SKM-1 treated with dmso at 0.1 percent for 144 hours (cell line): ENCODE measurements around the gene COA4.

Source experiments
- DNase-seq: peaks from one replicate; lab custom pipeline; 2025; ENCODE audit not compliant: unreplicated experiment; lab: John Stamatoyannopoulos, UW

Gene COA4

DNA sequence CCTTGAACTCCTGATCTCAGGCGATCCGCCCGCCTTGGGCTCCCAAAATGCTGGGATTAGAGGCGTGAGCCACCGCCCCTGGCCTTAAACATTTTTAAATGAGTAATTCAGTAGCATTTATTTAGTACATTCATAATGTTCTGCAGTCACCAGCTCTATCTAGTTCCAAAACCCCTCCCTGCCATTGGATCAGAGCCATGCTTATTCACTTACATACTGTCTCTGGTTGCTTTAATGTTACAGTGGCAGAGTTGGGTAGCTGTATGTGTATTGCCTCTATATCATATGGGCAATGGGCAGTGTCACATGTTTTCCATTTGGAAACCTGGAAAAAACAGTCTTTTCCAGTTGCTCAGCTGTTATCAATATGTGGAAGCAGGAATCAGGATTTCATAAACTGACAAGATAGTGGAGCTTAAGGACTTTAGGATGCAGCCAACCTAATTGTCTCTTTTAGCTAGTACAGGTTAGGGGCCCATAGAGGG is 10.5 kb downstream of the COA4 start:
- DNase-seq, result no peak

DNA sequence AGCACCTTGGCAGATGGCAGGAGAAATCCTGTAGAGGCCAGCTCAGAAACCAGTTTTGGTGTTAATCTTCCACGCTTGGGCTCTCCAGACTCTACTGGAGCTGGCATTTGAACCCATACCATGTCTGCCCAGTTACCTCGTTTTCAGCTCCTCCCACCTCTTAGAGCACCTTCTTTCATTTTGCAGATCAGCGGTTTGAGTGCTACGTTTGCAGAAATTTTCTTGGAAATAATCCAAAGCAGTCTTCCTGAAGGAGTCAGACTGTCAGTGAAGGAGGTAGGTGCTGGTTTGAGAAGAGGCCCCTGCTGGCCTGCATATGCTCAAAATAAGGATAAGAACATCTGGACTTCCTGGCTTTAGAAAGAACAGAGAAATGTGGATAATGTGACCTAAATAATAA is 13.7 kb downstream of the COA4 start:
- DNase-seq, result no peak

DNA sequence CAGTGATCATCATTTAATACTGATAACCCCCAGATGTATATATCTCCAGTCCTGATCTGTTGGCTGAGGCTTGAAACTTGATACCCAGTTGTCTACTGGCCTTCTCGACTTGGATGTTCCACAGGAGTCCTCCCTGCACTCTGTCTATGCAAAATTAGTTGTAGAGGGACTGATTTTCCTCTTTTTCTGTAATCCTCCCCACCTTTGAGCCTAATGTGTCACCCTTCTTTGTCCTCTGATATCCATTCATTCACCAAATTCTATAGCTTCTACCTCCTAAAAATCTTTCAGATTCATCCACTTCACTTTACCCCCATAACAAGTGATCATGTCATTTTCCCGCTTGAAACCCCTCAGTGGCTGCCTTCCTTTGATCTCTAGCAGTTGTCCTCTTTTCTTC is 16.4 kb downstream of the COA4 start:
- no peak for DNase-seq

DNA sequence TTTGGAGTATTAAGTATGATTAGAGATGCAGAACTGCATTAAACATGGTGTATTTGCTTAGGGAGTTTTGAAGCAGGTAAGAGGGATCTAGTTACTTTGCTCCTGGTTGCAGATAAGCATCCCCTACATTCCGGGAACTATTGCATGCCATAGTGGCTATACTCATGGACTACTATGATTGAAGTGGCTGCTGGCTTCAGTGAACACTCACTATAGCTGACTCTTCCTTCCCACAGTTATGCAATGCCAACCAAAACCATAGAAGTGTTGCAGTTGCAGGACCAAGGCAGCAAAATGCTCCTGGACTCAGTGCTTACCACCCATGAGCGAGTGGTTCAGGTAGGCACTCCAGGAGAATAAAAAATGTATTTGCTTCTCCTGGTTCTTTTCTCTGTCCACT is 17.0 kb downstream of the COA4 start:
- DNase-seq, result no peak

DNA sequence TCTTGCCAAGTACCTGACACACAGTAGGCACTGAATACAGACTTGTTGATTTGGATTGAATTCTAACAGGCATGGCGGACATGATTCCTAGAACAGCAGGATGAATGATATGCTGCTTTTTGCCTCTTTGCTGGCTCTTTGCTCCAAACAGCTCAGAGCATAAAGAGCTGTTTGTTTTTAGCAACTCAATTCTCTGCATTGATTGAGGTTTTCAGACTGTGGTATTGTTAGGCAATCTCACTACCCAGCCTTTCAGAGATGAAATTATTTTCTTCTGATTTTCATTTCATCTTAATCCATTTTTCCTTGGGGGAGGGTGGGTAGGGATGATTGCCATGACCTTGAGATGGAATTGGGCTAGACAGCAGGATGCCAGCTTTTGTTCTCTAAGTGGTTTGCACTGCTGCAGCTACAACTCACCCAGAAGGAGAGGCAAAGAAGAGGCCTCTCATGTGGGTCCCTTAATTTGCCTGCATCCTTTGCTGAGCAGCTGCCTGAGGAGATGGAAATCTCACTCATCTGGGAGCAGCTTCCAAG is 20.5 kb downstream of the COA4 start:
- DNase-seq, result no peak

DNA sequence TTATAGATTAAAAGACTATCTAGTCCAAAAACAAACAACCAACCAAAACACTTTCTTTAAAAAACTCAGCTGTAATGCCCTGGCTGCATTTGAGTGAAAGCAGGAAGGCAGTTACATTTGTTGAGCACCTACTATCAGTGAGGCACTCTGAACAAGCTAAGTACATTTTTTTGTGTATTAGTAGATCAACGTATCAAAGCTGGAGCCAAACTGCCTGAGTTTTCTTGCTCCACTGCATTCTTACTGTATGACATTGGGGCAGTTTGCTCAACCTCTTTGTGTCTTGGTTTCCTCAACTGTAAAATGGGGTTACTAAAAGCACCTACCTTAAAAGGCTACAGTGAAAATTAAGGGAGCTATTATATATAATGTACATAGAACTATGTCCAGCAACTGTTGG is 22.0 kb downstream of the COA4 start:
- no peak for DNase-seq

DNA sequence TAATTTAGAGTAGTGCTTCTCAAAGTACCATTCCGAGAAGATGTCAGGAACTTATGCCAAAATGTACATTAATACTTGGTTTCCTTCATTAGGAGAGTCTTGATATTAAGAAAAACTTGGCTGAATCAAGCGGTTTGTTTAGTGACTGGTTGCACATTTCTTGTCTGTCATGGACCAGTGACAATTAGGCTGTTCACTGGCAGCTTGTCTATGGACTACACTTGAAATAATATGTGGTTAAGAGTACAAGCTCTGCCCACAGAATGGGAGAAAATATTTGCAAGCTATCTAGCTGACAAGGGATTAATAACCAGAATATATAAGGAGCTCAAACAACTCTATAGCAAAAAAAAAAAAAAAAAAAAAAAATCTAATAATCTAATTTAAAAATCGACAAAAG is 24.6 kb downstream of the COA4 start:
- DNase-seq, result no peak

DNA sequence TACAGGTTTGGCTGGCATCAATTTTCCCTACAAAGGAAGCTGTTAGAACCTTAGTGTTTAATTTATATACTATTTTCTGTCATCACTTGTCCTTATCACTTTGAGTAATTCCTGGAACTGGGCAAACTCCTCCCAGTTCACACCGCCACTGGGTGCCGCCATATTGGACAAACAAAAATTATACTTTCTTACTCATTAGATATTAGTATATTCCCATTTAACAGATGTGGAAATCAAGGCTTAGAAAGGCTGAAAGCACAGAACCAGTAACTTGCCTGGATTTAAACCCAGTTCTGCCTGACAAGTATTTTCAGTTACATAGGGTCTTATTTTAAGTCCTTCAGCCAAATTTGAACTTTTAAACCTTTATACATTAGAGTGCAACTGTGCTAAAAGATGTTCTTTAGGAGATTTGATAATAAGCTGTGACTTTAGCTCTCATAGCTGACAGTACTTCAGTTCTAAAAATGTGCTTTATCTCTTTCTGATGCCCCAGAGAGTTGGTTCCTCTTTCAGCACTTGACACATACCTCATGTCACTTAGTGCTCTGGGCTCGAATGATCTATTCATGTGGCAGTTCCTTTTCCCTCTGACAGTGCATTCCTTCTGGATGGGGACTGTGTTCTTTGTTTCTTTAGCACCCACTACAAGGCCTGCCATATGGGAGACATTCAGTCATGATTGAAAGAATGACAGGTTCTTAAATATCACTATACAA is 25.4 kb downstream of the COA4 start:
- peak; percentile 37 for DNase-seq

DNA sequence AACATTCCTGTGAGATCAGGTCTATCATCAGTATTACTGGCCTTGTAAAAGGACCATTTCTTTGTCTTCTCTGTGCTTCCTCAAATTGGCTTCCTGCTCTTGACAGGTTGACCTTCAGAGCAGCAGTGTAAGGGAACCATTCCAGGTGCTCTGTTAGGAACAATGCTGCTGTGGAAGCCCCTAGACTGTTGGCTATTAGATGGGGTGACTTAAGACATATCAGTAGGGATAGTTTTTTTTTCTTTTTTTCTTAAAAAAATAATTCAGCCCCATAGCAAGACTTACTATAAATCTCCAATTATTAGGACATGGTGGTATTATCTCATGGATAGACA is 37.6 kb downstream of the COA4 start:
- DNase-seq, result no peak

DNA sequence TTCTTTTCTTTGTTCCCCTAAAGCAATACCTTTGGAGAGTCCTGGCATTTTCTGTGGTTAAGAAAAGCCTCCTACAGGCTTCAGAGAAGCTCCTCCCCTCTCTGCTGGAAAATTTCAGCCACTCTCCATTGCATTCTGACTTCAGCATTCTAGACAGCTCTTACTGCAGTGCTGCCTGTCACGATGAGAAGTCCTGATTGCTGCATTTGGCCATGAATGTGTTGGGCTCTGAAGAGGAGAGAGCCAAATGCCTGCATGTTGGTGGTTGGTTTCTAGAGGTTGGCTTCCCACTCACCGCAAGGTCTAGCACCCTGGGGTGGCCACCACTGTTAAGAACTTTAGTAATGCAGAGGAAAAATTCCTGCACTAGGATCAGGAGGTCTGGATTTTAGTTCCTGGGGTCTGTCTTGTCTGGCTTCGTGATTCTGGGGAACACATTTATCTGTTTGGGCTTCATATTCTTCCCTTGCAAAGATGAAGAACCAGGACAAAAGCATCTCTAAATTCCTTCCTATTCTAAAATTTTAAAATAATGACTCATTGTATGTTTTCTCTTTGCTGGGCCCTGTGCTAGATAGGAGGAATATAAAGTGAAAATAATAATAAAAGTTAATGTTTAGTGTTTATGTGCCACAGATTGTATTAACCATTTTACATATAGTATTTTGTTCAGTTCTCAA is 38.1 kb downstream of the COA4 start:
- DNase-seq, result no peak

DNA sequence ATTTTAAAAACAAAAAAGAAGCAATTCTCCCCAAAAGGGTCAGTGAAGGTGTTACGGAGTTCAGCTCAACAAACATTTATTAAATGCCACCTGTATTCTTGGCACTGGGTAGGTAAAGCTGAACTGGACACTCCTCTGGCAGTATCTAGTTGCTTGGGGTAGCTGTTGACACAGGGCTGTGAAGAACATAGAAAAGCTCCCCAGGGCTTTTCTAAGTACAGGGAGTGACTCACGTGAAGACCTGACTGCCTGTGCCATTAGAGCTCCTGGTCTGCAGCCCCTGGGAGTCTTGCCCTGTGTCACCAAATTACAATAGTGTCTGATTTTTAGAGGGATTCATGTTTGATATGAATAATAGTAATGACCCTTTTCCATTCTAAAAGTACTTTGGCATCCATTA is 43.6 kb downstream of the COA4 start:
- no peak for DNase-seq

DNA sequence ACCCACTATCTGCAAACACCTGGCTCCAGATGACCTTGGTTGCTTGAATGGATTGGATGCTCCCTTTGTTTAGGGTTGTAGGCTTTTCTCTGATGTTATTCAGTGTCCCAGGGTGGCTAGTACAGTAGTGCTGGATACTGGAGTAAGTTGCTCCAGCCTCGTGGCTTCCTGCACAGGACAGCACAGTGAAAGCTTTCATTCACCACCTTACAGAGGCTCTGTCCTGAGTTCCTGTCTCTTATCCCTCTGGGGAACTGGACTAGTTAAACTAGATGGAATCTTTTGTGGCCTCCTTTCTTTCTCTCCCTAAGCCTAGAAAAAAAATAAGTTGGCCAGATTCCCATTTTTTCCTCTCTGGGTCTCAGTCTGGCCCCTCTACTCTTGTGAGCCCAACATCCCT is 46.4 kb downstream of the COA4 start:
- no peak for DNase-seq
